GM18520 (cell line): ENCODE data around the gene RIMBP3C.
"Not testable (repeated sequence)": the region's sequence is repeated elsewhere in the genome, so short reads cannot be mapped to it uniquely, and the experiment has no call there.

ENCODE experiments used
- ATAC-seq: cut with Tn5 transposase; IDR thresholded peaks from one replicate; pipeline ENCODE4 v1.9.1; 2021; ENCODE audit not compliant: unreplicated experiment

Gene RIMBP3C

DNA sequence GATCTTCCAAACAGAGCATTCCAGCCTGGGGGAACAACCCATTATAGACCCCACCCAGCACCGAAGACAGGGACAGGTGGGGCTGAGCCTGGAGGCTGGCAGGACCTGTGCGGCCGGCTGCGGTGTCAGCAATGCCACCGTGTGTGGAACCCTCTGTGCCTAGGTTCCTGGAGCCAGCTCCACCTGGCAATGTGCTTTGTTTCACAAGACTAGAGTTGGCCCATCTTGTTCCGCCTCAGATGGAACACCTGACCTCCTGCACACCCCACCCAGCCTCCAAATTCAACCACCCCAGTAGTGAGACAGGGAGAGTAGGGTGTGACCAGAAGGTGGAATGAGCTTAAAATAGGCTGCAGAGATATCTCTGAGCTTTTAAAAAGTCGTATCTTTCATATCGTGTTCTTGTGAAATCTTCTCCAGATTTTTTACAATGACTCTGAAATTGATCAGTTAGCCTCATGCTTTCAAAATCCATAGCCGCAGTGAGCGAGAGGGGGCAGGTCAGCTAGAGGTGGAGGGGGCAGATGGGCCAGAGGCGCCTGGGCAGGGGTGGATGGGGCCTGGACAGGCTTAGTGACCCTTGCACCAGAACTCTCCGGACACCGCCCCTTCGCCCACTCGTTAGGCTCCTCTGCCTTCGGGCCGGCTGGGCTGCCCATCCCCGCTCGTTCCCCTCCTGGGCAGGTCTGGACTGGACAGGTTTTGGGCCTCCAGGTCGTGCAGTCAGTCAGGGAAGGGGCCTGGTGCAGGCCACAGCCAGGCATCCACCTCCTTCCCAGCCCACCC lies 18.2 kb downstream of the RIMBP3C start:
- ATAC-seq = not testable (repeated sequence)

DNA sequence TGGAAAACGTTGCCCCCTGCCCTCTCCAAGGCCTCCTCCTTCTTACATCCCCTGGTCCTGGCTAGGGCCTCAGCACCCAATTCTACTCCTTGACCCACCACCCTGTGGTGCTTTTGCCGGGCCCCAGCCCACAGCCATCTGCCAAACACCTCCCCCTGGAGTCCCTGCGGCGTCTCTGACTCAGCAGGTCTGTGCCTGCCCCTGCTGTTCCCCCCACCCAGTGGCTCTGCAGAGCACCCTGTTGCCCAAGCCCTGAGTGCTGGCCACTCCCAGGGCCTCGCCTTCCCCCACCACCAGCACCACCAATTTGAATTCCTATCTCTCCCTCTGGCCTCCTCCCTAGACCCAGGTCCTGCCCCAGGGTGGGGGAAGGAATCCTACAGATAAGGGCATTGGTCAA lies 19.7 kb downstream of the RIMBP3C start:
- not testable (repeated sequence) for ATAC-seq

DNA sequence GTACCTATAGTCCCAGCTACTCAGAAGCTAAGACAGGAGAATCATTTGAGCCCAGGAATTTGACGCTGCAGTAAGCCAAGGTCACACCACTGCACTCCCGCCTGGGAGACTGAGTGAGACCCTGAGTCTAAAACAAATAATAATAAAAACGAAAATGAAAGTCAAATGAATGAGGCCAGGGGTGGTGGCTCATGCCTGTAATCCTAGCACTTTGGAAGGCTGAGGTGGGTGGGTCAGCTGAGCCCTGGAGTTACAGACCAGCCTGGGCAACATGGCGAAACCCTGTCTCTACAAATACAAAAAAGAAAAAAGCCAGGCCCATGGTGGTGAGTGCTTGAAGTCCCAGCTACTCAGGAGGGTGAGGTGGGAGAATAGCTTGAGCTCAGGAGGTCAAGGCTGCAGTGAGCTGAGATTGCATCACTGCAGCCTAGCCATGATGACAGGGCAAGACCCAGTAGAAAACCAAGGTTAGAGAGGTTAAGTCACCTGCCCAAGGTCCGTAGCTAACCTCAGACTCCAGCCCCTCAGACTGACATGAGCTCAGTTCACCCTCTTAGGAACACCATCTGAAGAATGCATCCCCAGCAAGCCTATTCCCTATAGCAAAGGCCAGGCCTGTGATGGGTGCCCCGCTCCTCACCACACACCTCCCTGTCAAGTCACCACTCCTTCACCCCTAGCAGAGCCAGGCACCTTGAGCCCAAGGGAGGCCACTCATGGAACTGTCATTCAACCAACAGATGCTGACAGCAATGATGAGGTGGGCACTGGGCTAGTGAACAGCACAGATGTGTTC lies 24.4 kb downstream of the RIMBP3C start:
- ATAC-seq = not testable (repeated sequence)

DNA sequence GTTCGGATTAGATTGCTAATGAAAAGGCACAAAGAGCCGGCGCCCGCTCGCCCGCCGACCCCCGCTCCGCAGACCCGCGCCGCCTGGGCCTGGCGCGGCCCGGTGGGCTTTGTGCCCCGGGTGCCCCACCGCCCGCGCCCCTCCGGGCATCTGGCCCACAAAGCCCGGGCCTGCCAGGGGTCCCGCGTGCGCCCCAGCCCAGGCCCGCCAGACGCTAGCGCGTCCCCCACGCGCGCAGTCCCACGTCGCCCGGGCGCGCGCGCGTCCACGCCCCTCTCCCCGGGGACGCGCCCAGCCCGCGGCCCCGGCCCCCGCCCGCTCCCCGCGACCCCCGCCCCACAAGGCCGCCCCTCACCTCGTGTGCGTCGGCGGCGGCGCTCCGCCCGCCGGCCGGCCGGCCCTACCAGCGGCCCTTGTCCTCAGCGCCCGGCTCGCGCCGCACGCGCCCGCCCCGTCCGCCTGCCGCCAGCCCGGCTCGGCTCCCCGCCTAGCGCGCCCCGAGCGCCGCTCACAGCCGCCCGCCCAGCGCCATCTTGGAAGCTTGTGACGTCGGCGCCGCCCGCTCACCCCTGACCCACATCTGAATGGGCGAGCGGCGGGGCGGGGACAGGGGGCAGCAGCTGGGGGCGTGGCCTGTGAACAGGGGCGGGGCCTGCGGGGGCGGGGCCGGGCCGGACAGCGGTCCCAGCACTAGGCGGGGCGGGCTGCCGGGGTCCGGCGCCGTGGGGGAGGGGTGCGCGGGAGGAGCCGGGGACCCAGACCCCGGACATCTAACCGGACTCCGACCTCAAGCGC lies 34.1 kb downstream of the RIMBP3C start:
- peak; percentile 74 for ATAC-seq

DNA sequence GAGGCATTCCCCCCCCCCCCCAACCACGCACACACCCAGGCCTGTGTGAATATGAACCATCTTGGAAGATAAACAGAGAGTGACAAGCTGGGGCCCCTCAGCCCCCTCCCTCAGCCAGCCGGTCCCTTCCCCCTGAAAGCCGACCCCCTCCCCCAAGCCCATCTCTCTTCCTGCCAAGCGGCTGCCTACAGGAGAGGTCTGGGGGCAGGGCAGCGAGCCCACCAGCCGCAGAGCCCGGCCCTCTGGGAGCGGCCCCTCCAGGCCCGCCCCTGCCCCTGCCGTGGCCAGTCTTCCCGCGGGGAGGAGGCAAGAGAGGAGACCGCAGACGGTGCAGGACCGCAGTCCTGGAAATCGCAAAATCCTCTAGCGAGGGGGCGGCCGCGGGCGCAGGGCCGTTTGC lies 34.7 kb downstream of the RIMBP3C start:
- not testable (repeated sequence) for ATAC-seq

DNA sequence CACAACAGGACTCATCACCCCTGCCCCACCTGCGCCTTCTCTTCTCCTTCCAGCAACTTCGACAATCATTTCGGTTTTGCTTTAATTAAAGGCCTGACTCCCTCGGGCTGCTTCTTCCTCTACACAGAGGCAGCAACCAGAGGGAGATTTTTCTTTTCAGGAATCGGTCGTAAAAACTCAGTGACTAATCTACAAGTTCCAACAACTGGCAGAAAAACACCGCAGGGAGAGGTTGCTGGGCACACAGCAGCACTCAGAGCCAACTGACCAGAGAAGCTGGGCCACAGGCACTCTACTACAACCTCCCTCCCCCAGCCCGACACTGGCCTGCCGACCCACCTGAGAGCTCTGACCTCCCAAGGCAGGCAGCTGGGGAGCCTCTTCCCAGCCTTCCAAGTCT lies 36.0 kb downstream of the RIMBP3C start:
- not testable (repeated sequence) for ATAC-seq

DNA sequence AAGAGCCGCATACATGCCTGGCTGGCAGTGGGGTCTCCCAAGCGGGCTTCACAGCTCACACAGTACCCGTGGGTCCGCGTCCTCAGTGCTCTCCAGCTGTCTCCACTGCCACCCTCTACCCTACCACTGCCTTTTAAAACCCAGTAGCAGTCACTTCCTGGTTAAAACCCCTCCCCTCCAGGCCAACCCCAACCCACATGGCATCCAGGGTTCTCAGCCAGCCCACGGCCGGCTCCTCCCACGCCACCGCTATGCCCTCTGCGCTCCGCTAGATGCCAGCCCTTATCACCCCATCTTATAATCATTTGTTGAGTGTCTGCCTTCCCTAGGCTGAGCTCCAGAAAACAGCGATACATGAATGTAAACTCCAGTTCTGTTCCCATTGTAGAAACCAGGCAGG lies 37.1 kb downstream of the RIMBP3C start:
- not testable (repeated sequence) for ATAC-seq

DNA sequence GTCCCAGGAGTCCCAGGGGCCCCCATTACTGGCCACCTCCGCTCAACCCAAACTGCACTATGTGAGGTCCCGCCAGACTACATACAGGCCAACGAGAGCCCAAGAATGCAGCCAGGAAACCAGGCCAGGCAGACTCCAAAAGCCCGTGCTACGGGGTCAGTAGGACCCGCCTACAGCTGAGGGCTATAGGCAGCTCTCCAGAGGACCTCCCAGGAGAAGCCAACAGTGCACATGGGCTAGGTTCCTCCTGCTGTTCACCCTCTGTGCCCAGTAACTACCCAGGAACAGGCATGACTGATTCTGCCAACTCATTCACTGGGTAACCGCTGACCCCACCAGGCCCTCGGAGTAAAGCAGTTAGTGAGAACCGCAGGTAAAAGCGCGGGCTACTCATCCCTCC lies 39.2 kb downstream of the RIMBP3C start:
- ATAC-seq = not testable (repeated sequence)

DNA sequence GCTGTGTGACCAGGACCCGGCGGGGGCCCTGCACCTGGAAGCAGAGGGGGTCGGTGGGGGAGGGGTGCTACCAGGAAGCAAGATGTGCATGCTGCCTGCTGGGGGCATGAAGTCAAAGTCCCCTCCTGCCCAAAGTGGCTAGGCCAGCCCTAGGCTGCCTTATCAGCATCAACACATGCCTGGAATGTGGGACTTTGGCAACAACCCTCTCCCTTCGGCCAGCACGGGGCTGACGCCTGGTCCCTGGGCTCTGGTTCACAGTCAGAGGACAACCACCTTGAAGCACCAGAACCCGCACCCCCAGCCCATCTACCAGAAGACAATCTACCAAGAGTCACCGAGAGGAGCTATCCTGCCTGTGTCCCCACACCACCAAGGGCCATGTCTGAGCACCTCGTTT lies 40.9 kb downstream of the RIMBP3C start:
- not testable (repeated sequence) for ATAC-seq

DNA sequence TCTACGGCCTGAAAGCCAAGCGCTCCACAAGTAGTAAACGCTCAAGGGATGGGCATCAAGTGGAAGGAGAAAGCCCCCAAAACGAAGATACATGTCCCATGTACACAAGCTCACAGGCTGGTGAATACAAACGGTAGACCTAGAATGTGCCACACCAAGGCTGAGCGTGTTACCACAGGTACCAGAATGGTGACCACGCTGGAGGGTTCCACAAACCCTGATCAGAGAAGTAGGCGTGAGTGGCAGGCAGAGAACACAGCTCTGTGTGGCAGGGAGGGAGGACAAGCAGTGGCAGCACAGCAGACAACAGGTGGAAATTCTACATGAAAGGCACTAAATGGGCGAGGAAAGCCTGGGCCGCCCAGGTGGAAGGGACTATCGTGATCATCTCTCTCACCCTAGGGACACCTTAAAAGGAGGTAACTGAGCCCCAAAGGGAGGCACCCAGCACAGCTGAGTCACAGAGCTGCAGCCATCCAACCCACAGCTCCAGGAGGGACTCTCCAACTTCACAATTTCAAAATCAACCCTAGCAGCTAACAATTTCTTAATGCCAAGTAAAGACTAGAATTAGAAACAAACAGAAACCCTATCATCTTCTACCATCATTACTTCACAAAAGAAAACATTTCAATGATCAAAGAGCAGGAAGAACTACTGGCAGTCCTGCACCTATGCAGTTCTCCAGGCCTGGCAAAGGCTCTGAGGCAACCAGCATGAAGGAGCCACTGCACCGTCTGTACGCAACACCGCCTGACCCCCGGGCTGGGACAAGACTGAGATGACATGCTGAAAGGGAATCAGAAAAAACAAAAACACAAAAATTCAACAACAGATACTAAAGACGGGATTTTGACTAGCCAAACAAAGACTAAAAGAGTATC lies 51.4 kb downstream of the RIMBP3C start:
- ATAC-seq = not testable (repeated sequence)

DNA sequence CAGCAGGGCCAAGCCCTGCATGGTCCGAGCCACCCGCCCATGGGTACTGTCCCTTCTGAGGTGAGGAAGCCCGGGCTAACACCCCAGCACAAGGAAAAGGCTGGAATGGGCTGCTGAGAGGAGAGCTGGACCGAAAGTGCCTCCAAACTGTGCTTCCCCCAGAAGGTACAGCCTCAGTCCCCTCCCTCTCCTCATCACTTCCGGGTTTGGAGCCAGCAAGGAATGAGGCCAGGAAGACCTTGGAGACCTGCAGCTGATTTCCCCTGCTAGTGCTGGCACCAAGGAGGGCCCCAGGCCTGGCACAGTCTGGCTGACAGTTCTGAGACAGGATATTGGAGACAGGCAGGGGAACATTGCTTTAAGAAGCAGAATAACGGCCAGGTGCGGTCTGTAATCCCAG lies 52.8 kb downstream of the RIMBP3C start:
- ATAC-seq = not testable (repeated sequence)

DNA sequence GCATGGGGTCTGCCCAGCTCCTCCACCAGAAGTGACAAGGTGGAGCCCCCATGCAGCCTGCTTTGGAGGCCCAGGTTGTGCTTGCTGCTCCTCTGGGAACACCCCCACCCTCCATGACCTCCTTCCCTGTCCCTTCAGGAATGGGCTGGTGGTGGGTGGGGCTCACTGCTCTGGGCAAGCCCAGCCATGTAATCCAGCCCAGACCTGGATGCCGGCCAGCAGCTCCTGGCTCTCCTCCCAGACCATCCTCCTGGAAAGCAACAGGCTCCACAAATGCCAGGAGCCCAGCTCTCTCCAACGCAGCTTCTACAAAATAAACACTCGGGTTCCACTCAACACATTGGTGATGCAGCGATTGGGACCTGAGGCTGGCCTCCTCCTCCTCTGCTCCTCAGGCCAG lies 53.3 kb downstream of the RIMBP3C start:
- ATAC-seq = not testable (repeated sequence)
